K562 (cell line): ENCODE data around the gene NUAK2. TPM values are rescaled to one million over a fixed set of nuclear protein-coding genes. Genes with fewer than 3 reads are reported as not detected.

Experiments
- ARID1B ChIP-seq: fragments of 450-650 bp; IDR thresholded peaks from 2 replicates; pipeline ENCODE4 v1.6.1; 2016; ENCODE audit warnings: antibody characterized with exemption, mild to moderate bottlenecking, inconsistent platforms
- CREM ChIP-seq: IDR thresholded peaks from 2 replicates; pipeline ENCODE4 v1.6.1; 2014; ENCODE audit warnings: antibody characterized with exemption, low read depth
- FOXK2 ChIP-seq, 2 experiments: fragments of 450-650 bp; IDR thresholded peaks in 1 of 2; conservative IDR thresholded peaks in 1 of 2; 2 replicates each; pipeline ENCODE4 v1.6.1; 2016; ENCODE audit warnings: low read depth in 2 of 2, mild to moderate bottlenecking in 1 of 2
- PATZ1 ChIP-seq: fragments of 250-450 bp; sonication (Bioruptor Pico); IDR thresholded peaks from 2 replicates; pipeline ENCODE4 v1.5.0; 2020; ENCODE audit warnings: mild to moderate bottlenecking, borderline replicate concordance
- RFX5 ChIP-seq: IDR thresholded peaks from 2 replicates; pipeline ENCODE4 v1.6.1; 2011; ENCODE audit warnings: low read depth, mild to moderate bottlenecking, improper control_type of control experiment, low read length
- TCF7 ChIP-seq: sonication (generic); IDR thresholded peaks from 2 replicates; pipeline ENCODE4 v1.6.1; 2016; ENCODE audit warnings: antibody characterized with exemption, borderline replicate concordance
- TEAD4 ChIP-seq, 2 experiments: sonication (generic) in 1 of 2; formaldehyde crosslinking in 1 of 2; IDR thresholded peaks; 2 replicates each; pipeline versions ENCODE4 v1.6.1 to v1.8.0; 2012 to 2022; ENCODE audit warnings: borderline replicate concordance in 1 of 2, inconsistent platforms in 1 of 2, low read length in 1 of 2, mild to moderate bottlenecking in 1 of 2, missing genetic modification reagents in 1 of 2
- ZMIZ1 ChIP-seq, 2 experiments: fragments of 150-350 bp in 1 of 2; IDR thresholded peaks; 2 replicates each; pipeline ENCODE4 v1.6.1; 2012 to 2016; ENCODE audit warnings: low read depth in 2 of 2, low read length in 2 of 2, mild to moderate bottlenecking in 1 of 2, moderate library complexity in 1 of 2
- ZNF133 ChIP-seq: fragments of 250-450 bp; sonication (Bioruptor Pico); IDR thresholded peaks from 2 replicates; pipeline ENCODE4 v1.4.0; 2020; ENCODE audit warnings: mild to moderate bottlenecking
- ZNF318 ChIP-seq, 2 experiments: fragments of 450-650 bp; IDR thresholded peaks; 2 replicates each; pipeline ENCODE4 v1.6.1; 2016; ENCODE audit warnings: mild to moderate bottlenecking in 2 of 2, borderline replicate concordance in 1 of 2, low read depth in 1 of 2, moderate library complexity in 1 of 2
- ZNF780A ChIP-seq: fragments of 250-450 bp; sonication (Bioruptor Pico); IDR thresholded peaks from 2 replicates; pipeline ENCODE4 v1.5.0; 2021; ENCODE audit warnings: mild to moderate bottlenecking
- polyA plus RNA-seq, 8 experiments: library from polyadenylated mRNA; depleted of rRNA in 4 of 8; stranded (reverse) in 5 of 8; unstranded in 3 of 8; fragments of >200 nt; fragmentation: Nextera tagmentation in 2 of 8; fragmentation: Illumina TruSeq in 1 of 8; extraction: Ambion mirVana in 2 of 8; extraction: Trizol in 1 of 8; gene quantifications; 2 replicates each; pipeline versions ENCODE4 v1.2.1 to v1.2.3, GENCODE V29; 2011 to 2014; ENCODE audit warnings: inconsistent platforms in 1 of 8, missing spikeins in 1 of 8
- total RNA-seq, 7 experiments: library from RNA; depleted of rRNA in 6 of 7; stranded (reverse); fragments of >200 nt in 6 of 7; fragmentation: Illumina TruSeq in 2 of 7; extraction: Trizol in 2 of 7; gene quantifications; 2 replicates each; pipeline versions ENCODE4 v1.2.1 to v1.2.3, GENCODE V29; 2011 to 2021; ENCODE audit warnings: low replicate concordance in 1 of 7

Gene NUAK2
- total and polyA plus RNA-seq, 9 of the 15 experiments (the other 6 are each of a cell fraction or from before 2014, with no cell fraction given): 0.04 to 0.44 (median 0.14) TPM

GRCh38 chr1:205287767-205288559 lies 33.6 kb downstream of the NUAK2 start (continued):
- TF ChIP-seq ZMIZ1 (IDR thresholded peaks at IDR 0.05; ENCODE audit: low read depth in 2 of 2, low read length in 2 of 2) (no peak), FOXK2 (conservative IDR thresholded peaks at IDR 0.05 in 1 of 2, IDR thresholded peaks at IDR 0.05 in 1 of 2; ENCODE audit: low read depth in 2 of 2) (peak; percentile 61 to 71; a peak in 2 of 4 replicates), RFX5 (no peak), PATZ1 (CRISPR knock-in tag) (no peak), TEAD4 (IDR thresholded peaks at IDR 0.05; ENCODE audit: low read length) (peak; percentile 15; the same call in 1 of the 2 replicates), TEAD4 (CRISPR knock-in tag; IDR thresholded peaks at IDR 0.05; ENCODE audit: borderline replicate concordance) (no peak), TCF7 (no peak), ZNF318 (IDR thresholded peaks at IDR 0.05; ENCODE audit: borderline replicate concordance in 1 of 2, low read depth in 1 of 2) (0 out of 4 replicates have a peak, but pooled peaks of 1 of the 2 experiments have one; percentile 30), ZNF780A (CRISPR knock-in tag) (no peak), ZNF133 (CRISPR knock-in tag) (no peak), ARID1B (0 out of 2 replicates have a peak, but pooled peaks have one; percentile 15), CREM (peak; percentile 34; the same call in 1 of the 2 replicates)
